GM12864 (cell line): ENCODE results near the gene MAD2L2.
"Not testable (repeated sequence)": the region's sequence is repeated elsewhere in the genome, so short reads cannot be mapped to it uniquely, and the experiment has no call there.

Source experiments
- DNase-seq: peaks from one replicate; pipeline ENCODE4 v3.0.0-alpha.2; 2011; ENCODE audit warnings: low read depth
- H3K4me3 ChIP-seq: 2 replicates; pipeline ENCODE4 v1.5.1; 2011; ENCODE audit warnings: mild to moderate bottlenecking, low read depth, low read length, control low read depth
- TF ChIP-seq, protein P1 (sequence below): IDR thresholded peaks from 2 replicates; pipeline ENCODE4 v1.5.1; 2011; ENCODE audit warnings: low read depth, mild to moderate bottlenecking, moderate library complexity, low read length, control low read depth, inconsistent platforms; ENCODE audit errors: missing control alignments

The MAD2L2 gene

DNA sequence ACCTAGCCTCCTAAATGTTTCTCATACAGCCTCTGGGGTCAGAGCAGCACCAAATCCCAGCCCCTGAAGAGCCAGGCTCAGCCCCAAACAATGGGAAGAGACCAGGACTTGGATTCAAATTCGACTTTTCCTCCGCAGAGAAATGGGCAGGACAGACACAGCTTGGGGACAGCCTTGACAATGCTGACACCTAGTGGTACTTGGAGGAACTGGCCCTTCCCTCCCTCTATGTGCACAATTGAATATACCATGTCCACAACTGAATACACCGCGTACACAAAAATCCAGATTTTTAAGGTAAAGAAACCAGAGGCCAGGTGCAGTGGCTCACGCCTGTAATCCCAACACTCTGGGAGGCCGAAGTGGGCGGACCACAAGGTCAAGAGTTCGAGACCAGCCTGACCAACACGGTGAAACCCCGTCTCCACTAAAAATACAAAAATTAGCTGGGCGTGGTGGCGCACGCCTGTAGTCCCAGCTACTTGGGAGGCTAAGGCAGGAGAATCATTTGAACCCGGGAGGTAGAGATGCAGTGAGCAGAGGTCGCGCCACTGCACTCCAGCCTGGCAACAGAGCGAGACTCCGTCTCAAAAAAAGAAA lies 38.4 kb downstream of the MAD2L2 start:
- DNase-seq, H3K4me3 ChIP-seq: not testable (repeated sequence)
- TF ChIP-seq, protein P1, sequence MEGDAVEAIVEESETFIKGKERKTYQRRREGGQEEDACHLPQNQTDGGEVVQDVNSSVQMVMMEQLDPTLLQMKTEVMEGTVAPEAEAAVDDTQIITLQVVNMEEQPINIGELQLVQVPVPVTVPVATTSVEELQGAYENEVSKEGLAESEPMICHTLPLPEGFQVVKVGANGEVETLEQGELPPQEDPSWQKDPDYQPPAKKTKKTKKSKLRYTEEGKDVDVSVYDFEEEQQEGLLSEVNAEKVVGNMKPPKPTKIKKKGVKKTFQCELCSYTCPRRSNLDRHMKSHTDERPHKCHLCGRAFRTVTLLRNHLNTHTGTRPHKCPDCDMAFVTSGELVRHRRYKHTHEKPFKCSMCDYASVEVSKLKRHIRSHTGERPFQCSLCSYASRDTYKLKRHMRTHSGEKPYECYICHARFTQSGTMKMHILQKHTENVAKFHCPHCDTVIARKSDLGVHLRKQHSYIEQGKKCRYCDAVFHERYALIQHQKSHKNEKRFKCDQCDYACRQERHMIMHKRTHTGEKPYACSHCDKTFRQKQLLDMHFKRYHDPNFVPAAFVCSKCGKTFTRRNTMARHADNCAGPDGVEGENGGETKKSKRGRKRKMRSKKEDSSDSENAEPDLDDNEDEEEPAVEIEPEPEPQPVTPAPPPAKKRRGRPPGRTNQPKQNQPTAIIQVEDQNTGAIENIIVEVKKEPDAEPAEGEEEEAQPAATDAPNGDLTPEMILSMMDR: peak; percentile 99

GRCh38 chr1:11641776-11642305 lies 39.1 kb downstream of the MAD2L2 start:
- TF ChIP-seq, protein P1: no peak
- DNase-seq: no peak
- H3K4me3 ChIP-seq: no peak overlapping the region

GRCh38 chr1:11640944-11641343 lies 40.0 kb downstream of the MAD2L2 start:
- DNase-seq: no peak
- TF ChIP-seq, protein P1: no peak
- no peak overlapping the region for H3K4me3 ChIP-seq

GRCh38 chr1:11640101-11640500 lies 40.8 kb downstream of the MAD2L2 start:
- H3K4me3 ChIP-seq: no peak overlapping the region

DNA sequence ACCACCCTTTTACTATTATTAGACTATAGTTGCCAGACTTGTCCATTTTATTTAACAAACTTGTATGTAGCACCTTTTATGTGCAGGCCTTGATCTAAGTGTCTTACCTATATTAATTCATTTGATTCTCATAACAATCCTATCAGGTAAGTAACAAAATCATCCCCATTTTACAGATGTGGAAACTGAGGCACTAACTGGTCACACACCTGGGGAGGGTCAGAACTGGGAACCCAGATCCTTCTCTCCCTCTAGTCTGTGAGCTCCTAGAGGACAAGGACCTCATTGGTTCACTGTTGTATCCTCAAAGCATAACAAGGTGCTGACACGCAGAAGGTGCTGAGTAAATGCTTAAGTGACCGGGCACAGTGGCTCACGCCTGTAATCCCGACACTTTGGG lies 41.6 kb downstream of the MAD2L2 start:
- TF ChIP-seq, protein P1: no peak
- no peak for DNase-seq
- no peak overlapping the region for H3K4me3 ChIP-seq

More at GRCh38 chr1:11640101-11640500, 40.8 kb downstream of the MAD2L2 start:
- TF ChIP-seq, protein P1: no peak
- DNase-seq: no peak

GRCh38 chr1:11638121-11638520 lies 42.8 kb downstream of the MAD2L2 start:
- TF ChIP-seq, protein P1: no peak
- H3K4me3 ChIP-seq: no peak overlapping the region
- no peak for DNase-seq
